UCSD-AML1 (cell line): ENCODE data around the gene AUTS2.

Experiments used
- DNase-seq: peaks from one replicate; lab custom pipeline; 2025; ENCODE audit not compliant: unreplicated experiment; lab: John Stamatoyannopoulos, UW

Gene AUTS2

DNA sequence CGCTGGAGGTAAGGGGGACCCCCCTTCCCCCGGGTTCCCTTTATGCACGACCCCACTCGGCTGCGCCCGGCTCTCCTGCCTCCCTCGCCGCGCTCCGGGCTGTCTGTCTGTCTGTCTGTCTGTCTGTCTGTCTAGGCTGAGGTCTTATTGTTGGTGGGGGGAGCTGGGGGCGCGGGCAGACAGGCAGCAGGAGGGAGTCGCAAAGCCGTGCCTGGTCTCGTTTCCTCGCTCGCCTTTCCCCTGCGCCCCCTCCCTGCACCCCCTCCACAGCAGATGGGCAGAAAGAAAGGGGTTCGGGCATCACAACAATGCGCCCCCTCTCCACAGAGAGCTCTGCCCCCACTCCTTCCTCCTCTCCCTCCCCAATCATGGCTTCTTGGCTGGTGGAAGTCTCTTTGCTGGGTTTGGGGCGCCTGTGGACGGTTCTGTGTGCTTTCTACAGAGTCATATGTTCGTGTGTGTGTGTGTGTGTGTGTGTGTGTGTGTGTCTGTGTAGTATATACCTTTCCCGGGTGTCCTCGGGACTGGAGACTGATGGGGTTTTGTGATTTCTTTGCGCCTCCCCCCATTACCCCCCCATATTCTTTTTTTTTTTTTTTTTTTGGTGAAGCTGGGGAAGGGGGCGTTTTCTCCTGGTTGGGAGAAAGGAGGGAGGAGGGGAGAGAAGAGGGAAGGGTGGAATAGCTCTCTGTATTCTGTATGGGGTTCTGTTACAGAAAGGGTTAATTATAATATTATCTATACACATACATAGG, 1.9 kb downstream of the AUTS2 start:
- no peak for DNase-seq

DNA sequence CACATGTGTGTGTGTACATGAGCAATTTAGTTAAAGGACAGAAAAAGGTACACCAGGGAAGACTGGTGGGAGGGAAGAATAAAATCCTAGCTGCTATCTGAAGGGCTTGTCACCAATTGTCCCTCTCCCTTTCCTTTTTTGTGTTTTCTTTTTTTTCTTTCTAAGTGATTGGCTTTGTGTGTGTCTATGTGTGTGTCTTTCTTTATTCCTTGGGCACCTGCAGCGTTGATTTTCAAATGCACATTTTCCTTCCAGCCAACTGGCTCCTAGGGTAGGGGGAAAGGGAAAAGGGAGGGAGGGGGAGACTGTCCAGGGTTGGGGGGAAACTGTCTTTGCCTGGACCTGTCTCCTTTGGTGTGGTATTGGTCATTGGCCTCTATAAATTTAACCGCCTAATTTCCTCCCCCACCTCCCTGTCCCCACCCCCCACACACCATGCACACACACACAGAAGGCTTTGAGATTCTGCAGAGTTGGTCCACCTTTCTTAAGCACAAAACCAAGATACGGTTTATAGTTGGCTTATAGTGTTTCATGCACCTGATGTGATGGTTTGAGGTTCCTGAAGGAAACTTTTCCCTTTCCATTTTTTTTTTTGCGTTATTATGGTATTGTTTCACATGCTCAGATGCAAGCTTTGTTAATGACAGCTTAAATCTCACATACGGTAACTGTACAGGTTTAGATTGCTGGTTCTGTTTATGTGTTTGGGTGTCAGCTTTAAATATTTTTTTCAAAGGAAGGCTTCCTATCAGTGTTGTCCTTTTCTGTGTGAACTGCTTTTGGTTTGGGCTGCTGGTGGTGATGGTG, 2.6 kb downstream of the AUTS2 start:
- no peak for DNase-seq

GRCh38 chr7:69602522-69602921, 4.2 kb downstream of the AUTS2 start:
- DNase-seq = no peak

DNA sequence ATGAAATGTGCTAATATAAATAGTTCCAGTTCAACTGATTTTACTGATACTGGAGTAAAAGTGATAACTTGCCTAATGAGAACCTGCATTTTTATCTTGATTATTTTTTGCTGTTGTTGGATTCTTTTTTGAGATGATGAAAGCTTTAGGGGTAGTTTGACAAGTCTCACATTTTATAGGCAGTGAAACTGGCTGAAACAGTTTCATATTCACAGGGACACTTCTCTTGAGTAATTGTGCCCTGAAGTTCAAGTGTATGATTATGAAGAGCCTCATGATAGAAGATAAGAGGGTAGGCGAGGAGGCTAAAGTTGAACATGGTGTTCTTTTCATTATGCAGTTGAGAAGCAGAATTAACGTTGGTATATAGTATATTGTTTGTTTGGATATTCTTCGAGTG, 5.1 kb downstream of the AUTS2 start:
- no peak for DNase-seq

DNA sequence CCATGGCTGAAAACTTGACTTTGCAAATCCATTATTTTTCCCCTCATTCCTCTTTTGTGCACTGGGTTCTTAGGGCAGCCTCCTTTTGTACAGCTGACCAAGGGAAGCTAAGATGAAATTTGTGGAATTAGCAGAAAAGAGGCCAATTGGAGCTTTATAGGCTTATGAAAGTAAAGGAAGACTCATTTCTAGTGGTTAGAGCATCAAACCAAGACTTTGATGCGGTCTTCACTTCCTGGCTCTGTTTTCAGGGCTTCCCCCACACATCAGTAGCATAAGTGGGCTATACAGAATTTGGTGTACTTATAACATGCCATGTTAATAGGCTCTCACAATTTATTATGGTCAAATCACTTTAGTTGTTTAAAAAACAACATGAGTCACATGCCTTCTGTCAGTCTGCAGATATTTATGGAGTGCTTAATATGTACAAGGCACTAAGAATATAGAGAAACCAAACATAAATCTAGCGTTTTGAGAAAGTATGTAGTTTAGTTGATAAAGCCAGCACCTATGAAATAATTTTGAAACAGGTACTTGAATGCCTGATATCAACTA, 5.7 kb downstream of the AUTS2 start:
- DNase-seq = no peak

DNA sequence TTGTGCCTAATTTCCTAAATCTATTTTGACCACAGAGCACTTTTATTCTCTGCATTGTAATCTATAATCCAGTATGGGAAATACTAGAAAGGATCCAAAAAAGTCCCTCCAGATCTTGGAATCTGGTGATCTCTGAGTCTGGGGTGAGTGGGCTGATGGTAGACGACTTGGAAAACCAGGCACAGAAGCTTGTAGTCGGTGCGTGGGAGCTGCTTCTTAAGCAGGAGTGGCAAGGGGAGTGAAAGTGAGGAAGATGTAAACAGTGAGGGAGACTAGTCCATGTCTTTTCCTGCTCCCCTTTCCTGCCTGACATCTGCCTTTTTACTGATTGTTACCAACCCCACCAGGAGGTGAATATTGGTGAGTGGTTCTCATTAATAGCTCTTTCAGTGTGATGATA, 6.8 kb downstream of the AUTS2 start:
- no peak for DNase-seq

DNA sequence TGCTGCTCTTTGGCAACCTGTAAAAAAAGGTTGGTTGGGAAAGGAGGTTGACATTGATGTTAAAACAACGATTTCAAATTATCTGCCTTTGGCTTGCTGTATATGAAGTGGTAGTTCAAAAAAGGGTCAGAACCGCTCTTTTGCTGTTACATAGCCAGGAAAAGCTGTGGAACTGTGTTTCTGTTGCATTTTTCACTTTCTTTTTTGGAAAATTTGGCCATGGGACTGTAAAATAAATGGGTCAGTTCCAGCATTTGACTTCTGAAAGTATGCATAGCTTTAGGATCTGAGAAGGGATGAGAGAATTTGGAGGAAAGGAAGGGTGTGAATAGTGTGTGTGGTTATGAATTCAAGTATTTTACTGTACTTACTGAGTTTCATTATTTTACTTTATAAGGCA, 7.3 kb downstream of the AUTS2 start:
- no peak for DNase-seq

DNA sequence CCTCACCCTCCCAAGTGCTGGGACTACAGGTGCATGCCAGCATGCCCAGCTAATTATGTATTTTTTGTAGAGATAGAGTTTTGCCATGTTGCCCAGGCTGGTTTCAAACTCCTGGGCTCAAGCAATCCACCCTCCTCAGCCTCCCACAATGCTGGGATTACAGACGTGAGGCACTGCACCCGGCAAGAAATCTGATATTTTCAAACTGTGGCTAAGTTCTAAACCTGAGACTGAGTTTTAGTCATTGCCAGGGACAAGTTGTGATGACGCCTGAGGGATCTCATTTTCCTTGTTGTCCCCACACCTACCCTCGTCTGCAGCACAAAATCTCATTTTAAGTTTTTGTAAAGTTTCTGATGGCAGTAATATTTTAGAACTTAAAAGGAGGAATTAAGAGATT, 9.8 kb downstream of the AUTS2 start:
- no peak for DNase-seq

DNA sequence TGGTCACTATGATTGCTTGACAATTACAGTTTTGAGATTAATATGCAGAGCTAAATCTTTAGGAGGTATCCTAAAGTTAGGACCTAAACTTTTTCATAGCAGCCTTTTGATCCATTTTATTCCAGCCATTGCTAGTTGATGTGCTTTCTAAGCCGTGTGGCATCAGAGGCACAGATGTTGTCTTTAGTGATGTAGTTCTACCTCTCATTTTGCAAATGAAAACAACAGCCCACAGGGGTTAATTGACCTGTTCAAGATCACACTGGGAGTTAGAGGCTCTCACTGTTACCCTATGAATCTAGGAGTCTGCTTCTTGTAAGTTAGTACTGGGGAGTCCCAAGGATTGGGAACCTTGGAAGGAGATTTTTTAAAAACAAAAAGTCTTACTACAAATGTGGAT, 10.6 kb downstream of the AUTS2 start:
- DNase-seq = no peak

GRCh38 chr7:69609541-69610373, 11.5 kb downstream of the AUTS2 start:
- no peak for DNase-seq

DNA sequence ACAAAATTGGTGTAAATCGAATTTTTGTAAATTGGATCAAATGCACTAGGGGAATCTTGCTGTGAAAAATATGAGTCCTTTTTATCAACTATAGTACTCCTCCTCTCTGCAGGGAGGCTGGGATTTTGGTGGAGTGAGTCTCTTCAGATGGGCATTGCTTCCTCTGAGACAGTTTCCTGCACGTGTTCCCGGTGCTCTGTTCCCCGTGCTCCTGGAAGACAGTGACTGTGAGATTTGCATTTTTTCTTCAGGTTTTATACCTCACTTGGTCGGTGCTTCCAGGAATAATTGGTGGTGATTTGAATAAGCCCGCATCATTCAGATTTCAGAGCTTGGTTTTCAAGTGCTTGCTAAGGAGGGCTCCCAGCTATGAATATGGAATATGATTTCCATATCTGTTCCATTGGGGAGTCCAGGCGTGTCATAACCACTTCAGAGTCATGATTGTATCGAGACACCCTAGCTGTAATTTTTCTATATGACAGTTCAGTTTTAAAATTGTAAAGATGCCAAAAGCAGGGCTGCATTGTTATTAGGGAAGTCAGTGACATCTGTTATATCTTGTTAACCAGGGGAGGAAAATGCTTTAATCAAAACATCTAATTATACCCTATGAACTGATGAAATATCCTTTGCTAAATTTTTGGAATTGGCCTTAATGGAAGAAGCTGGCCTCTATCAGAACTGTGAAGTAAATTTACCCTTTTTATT, 12.3 kb downstream of the AUTS2 start:
- DNase-seq = no peak

- DNase-seq = no peak
Measured at GRCh38 chr7:69612981-69613380, 14.7 kb downstream of the AUTS2 start.

GRCh38 chr7:69613846-69614245, 15.6 kb downstream of the AUTS2 start:
- no peak for DNase-seq

DNA sequence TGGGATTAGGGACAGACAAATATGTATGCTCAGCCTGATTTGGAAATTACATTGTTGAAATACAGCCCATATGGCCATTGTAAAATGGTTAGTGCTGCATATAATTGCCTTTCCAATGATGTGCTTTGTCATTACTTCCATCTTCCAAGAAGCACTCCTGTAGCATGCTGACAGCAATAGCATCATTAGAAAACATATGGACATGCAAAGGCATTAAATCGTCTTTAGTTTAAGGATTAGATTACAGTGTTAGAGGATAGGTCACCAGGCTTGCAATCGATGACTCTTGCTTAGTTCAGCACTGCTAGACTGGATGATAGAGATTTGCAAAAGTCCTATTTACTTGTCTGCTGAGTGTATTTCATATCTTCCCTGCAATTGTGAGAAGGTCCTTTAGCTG, 17.4 kb downstream of the AUTS2 start:
- no peak for DNase-seq

DNA sequence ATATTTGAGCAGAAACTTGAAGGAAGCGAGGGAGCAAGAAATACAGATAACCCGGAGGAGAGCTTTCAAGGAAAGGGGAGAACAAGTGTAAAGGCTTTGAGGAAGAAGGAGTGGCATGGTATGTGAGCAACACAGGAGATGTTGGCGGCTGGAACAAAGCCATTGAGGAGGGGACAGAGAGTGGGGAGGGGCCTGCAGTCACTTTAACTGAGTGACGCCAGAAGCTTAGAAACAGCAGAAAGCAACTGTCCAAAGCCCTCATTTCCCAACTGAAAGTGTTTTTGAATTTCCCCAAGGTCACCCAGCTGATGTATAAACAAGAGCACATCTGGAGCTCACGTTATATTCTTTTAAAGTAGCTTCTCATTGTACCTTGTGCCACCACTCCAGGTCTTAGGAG, 19.1 kb downstream of the AUTS2 start:
- no peak for DNase-seq

- no peak for DNase-seq
Measured at GRCh38 chr7:69619054-69619453, 20.8 kb downstream of the AUTS2 start.

DNA sequence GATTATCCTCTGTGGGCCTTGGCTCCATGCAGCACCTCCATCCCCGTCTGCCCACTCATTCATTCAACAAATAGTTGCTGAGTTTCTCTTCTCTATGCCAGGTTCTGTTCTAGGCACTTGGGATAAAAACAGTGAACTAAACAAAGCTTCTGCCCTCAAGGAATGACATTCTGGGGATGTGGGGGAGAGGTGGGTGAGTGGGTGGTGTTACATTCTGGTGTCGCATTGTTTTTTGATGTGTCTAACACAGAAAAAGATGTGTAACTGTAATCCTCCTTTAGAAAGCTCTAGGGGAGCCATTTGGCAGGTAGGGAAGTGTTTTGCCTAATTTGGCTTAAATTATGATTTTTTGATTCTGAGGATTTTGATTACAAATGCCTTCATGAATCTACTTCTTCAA, 21.4 kb downstream of the AUTS2 start:
- no peak for DNase-seq

DNA sequence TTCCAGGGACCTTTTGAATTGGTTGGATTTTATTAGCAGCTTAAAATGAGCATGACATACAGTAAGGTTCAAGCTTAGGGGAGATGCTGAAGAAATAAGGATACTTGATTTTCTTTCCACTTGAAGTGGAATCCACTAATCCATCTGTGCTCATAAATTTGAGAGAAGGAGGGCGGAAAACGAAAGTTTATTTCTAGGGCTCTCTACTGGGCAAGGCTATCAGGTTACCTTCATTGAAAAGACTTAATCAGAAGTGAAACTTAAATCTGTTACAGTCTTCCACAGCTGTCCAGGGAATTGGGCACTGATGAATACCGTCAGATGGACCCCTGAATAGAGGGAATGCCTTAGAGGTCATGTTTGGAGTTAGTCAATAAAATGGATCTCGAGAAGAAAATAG, 21.8 kb downstream of the AUTS2 start:
- DNase-seq = no peak

GRCh38 chr7:69620650-69621049, 22.4 kb downstream of the AUTS2 start:
- no peak for DNase-seq

GRCh38 chr7:69622014-69622835, 23.9 kb downstream of the AUTS2 start:
- no peak for DNase-seq
